Fibroblast of pulmonary artery (primary cell): ENCODE data around the gene ATP8A1.
"Not testable (repeated sequence)": the region's sequence is repeated elsewhere in the genome, so short reads cannot be mapped to it uniquely, and the experiment has no call there.

Experiments
- DNase-seq: peaks from one replicate; pipeline ENCODE4 v3.0.0-alpha.2; 2010; ENCODE audit warnings: low read depth
- H3K4me3 ChIP-seq: replicated peaks from 2 replicates; pipeline ENCODE4 v1.5.1; 2011; ENCODE audit warnings: low read depth, mild to moderate bottlenecking, control low read depth, low read length, moderate library complexity
- CTCF ChIP-seq: IDR thresholded peaks from 2 replicates; pipeline ENCODE4 v1.5.1; 2011; ENCODE audit warnings: mild to moderate bottlenecking, control low read depth, low read length, inconsistent platforms; ENCODE audit errors: missing control alignments

ATP8A1 gene

DNA sequence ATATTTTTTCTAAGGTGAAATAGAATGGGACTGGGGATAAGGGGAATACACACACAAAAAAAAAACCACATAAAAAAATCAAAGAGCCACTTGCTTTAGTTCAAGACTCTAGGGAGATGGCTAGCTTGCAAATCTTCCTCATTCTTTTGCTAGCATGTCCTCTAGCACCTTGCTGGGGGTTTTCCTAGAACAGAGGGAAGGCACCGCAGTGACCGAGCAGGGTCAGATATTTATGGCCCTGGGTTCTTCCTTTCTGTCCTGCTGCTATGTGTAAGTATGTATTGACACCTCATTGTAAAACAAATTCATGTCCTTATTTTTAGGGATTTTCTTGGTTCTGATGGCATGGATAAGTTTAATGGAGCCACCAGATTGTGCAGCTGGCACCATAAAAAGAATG, 178.4 kb downstream of the ATP8A1 start:
- H3K4me3 ChIP-seq: no peak overlapping the region
- no peak for TF ChIP-seq CTCF
- no peak for DNase-seq

- DNase-seq: no peak
- H3K4me3 ChIP-seq: no peak overlapping the region
- TF ChIP-seq CTCF: no peak
Measured at GRCh38 chr4:42474406-42474805, 182.5 kb downstream of the ATP8A1 start.

DNA sequence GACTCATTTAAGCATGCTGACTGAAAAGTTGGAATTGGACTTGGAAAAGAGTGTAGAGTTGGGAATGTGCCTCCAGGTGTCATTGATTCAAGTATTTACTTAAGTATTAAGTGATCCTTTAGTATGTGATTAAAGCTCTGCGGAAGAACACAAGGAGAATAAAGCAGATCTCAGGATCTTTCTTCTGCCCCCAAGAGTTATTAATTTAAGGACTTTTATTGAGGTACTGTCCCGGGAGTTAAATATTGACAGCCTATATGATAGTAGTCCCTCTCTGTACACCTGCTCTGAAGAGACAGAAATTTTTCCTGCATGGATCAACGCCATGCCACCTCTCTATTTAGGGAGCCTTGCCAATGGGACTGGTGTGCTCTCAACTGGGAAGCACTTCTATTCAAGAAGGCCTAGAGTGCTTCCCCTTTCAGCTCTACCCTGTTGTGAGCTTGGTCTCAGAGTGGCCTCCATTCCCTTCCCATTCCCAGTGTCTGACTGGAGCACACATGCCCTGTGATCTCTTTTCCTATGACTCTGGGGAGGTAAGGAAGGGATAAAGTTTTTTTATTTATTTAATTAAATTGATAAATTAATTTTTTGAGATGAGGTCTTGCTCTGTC, 183.7 kb downstream of the ATP8A1 start:
- TF ChIP-seq CTCF: no peak
- no peak overlapping the region for H3K4me3 ChIP-seq
- no peak for DNase-seq

GRCh38 chr4:42471896-42472295, 185.0 kb downstream of the ATP8A1 start:
- no peak overlapping the region for H3K4me3 ChIP-seq
- no peak for TF ChIP-seq CTCF
- no peak for DNase-seq

GRCh38 chr4:42470023-42470422, 186.9 kb downstream of the ATP8A1 start:
- H3K4me3 ChIP-seq: no peak overlapping the region
- TF ChIP-seq CTCF: no peak
- DNase-seq: no peak

- DNase-seq, H3K4me3 ChIP-seq: not testable (repeated sequence)
Measured at GRCh38 chr4:42467777-42468176, 189.1 kb downstream of the ATP8A1 start.

GRCh38 chr4:42466273-42466844, 190.5 kb downstream of the ATP8A1 start:
- DNase-seq: no peak
- H3K4me3 ChIP-seq: no peak overlapping the region
- no peak for TF ChIP-seq CTCF
